B cell (primary cell): Measurements from ENCODE around the gene NAMPT.

Source experiments
- EZH2 ChIP-seq: IDR thresholded peaks from 2 replicates; pipeline ENCODE4 v1.6.1; 2012; ENCODE audit warnings: borderline replicate concordance, low read depth, mild to moderate bottlenecking, moderate library complexity, low read length; ENCODE audit not compliant: insufficient read depth, poor library complexity, severe bottlenecking
- TF ChIP-seq, protein P1 (sequence below): fragments of 200-600 bp; IDR thresholded peaks from one replicate; pipeline ENCODE4 v1.8.0; 2022; ENCODE audit warnings: antibody characterized with exemption, mild to moderate bottlenecking

DNA sequence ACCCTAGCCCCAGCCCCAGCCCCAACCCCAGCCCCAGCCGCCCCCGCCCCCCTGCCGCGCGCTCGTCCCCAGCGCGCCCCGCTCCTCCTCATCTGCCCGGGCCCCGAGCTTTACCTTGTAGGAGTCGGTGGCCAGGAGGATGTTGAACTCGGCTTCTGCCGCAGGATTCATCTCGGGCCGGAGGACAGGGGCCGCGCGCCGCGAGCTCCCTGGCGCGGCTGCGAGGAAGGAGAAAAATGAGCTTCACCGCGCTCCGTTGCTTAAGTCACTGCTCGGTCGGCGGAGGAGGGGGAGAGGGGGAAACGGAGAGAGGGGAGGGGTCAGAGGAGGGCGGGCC is at the start of gene NAMPT:
- TF ChIP-seq, protein P1, sequence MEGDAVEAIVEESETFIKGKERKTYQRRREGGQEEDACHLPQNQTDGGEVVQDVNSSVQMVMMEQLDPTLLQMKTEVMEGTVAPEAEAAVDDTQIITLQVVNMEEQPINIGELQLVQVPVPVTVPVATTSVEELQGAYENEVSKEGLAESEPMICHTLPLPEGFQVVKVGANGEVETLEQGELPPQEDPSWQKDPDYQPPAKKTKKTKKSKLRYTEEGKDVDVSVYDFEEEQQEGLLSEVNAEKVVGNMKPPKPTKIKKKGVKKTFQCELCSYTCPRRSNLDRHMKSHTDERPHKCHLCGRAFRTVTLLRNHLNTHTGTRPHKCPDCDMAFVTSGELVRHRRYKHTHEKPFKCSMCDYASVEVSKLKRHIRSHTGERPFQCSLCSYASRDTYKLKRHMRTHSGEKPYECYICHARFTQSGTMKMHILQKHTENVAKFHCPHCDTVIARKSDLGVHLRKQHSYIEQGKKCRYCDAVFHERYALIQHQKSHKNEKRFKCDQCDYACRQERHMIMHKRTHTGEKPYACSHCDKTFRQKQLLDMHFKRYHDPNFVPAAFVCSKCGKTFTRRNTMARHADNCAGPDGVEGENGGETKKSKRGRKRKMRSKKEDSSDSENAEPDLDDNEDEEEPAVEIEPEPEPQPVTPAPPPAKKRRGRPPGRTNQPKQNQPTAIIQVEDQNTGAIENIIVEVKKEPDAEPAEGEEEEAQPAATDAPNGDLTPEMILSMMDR: no peak
- TF ChIP-seq EZH2: no peak
